ENCODE data around the gene DAPK3.

Gene DAPK3

GRCh38 chr19:3919793-3920192 is 51.1 kb downstream of the DAPK3 start:
- TF ChIP-seq FOXP2 (optimal IDR thresholded peaks at IDR 0.05; ENCODE audit: borderline replicate concordance, extremely low read depth, extremely low read length, insufficient read depth): no peak
- no peak for TF ChIP-seq SIN3A (IDR thresholded peaks at IDR 0.05; ENCODE audit: borderline replicate concordance, insufficient read depth, low read length)
- TF ChIP-seq TAF1 (IDR thresholded peaks at IDR 0.05; ENCODE audit: borderline replicate concordance, insufficient read depth, low read length): no peak
- TF ChIP-seq REST (IDR thresholded peaks at IDR 0.05; ENCODE audit: insufficient read depth in 1 of 2, low read depth in 2 of 2, low read length in 2 of 2): no peak

- no peak for TF ChIP-seq TAF1 (IDR thresholded peaks at IDR 0.05; ENCODE audit: borderline replicate concordance, insufficient read depth, low read length)
These were observed 54.9 kb downstream of the DAPK3 start for GRCh38 chr19:3916033-3916432.

- TF ChIP-seq REST (IDR thresholded peaks at IDR 0.05; ENCODE audit: insufficient read depth in 1 of 2, low read depth in 2 of 2, low read length in 2 of 2): no peak
These were observed 56.7 kb downstream of the DAPK3 start for GRCh38 chr19:3914199-3914598.

GRCh38 chr19:3910105-3910504 is 60.8 kb downstream of the DAPK3 start:
- TF ChIP-seq TAF1 (IDR thresholded peaks at IDR 0.05; ENCODE audit: borderline replicate concordance, insufficient read depth, low read length) (no peak), REST (IDR thresholded peaks at IDR 0.05; ENCODE audit: insufficient read depth in 1 of 2, low read depth in 2 of 2, low read length in 2 of 2) (no peak), SIN3A (IDR thresholded peaks at IDR 0.05; ENCODE audit: borderline replicate concordance, insufficient read depth, low read length) (no peak), POLR2AphosphoS5 (IDR thresholded peaks at IDR 0.05; ENCODE audit: low read depth, low read length) (no peak), FOXP2 (optimal IDR thresholded peaks at IDR 0.05; ENCODE audit: borderline replicate concordance, extremely low read depth, extremely low read length, insufficient read depth) (no peak)

All from PFSK-1 (cell line).